GM20431 (cell line): ENCODE data around the gene PARVA.
"Not testable (repeated sequence)": the region's sequence is repeated elsewhere in the genome, so short reads cannot be mapped to it uniquely, and the experiment has no call there.

Source experiments
- in situ Hi-C: fragments of 300-500 bp; cut with MseI, MboI; formaldehyde crosslinking; loops from one replicate; pipeline ENCODE4 v1.15.0; 2020; ENCODE audit warnings: low sequenced_read_pairs; ENCODE audit not compliant: unreplicated experiment

Gene PARVA, protein sequence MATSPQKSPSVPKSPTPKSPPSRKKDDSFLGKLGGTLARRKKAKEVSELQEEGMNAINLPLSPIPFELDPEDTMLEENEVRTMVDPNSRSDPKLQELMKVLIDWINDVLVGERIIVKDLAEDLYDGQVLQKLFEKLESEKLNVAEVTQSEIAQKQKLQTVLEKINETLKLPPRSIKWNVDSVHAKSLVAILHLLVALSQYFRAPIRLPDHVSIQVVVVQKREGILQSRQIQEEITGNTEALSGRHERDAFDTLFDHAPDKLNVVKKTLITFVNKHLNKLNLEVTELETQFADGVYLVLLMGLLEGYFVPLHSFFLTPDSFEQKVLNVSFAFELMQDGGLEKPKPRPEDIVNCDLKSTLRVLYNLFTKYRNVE

DNA sequence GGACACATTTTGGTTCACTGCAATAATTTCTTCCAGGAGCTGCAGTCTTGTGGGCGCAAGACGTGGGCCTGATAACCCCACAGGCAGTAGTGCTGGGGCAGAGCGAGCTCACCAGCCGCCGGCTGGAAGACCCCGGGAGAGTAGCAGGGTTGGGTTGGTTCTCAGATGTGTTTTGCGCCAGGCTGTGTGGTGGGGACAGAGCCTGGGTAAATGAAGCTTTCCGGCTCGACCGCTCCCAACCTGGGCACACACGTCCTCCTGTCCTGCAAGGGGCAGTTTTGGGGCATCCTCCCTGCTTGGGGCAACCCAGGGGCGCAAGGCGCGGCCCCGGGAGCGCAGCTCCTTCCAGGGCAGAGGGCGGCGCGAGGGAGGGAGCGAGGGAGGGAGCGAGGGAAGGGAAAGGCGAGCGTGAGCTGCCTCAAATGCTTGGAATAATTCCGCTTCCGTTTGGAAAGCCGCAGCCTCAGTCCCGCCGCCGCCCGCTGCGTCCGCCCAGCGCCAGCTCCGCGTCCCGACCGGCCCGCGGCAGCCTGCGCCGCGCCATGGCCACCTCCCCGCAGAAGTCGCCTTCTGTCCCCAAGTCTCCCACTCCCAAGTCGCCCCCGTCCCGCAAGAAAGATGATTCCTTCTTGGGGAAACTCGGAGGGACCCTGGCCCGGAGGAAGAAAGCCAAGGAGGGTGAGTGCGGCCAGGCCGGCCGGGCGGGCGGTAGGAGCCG, at the start of gene PARVA:
Gene PARVA, plus strand, starts transcription at position 466 of the 718 bp plus-strand sequence. Its CDS starts 77 bp downstream, at position 543.
- in situ Hi-C loops: no loop called here

DNA sequence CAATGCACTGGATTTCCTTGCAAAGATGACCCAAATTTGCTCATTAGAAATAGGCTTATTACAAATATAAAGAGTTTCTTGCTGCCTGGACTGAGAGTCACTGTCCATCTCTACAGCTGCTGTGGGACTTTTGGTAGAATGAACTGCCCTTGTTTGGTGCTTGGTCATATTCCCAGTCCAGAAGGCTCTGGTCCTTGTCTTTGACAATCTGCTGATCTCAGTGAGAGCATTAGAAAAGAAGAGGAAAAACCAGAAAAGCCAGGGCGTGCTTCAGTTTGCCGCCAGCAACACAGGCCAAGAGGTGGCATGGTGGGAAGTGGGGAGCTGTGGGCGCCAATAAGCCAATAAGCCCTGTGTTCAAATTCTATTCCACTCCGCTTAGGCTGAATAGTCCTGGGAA, 48.2 kb upstream of the PARVA start:
- in situ Hi-C loops: loop anchor here (10.0 to 25.0 kb wide), 2 partner anchors 556 to 858 kb away; no protein-coding TSS in a partner anchor

DNA sequence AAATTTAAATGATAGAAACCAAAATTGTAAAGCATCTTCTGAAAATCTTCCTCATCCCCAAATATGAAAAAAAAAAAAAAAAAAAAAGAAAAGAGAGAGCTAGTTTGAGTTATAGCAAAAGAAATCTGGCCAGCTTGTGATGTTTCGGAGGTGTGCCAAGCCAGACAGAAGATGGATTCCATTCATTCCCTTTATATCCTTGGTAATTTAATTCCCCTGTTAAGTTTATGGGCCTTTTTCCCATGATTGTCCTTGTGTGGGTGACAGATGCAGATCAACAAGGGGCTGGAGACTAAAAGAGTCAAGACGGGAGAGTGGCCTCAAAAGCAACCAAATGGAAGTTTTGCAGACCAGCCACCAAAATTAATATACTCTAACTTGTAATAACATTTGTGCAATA, 47.6 kb upstream of the PARVA start:
- in situ Hi-C loops: loop anchor here (10.0 to 25.0 kb wide), 2 partner anchors 555 to 858 kb away; no protein-coding TSS in a partner anchor

DNA sequence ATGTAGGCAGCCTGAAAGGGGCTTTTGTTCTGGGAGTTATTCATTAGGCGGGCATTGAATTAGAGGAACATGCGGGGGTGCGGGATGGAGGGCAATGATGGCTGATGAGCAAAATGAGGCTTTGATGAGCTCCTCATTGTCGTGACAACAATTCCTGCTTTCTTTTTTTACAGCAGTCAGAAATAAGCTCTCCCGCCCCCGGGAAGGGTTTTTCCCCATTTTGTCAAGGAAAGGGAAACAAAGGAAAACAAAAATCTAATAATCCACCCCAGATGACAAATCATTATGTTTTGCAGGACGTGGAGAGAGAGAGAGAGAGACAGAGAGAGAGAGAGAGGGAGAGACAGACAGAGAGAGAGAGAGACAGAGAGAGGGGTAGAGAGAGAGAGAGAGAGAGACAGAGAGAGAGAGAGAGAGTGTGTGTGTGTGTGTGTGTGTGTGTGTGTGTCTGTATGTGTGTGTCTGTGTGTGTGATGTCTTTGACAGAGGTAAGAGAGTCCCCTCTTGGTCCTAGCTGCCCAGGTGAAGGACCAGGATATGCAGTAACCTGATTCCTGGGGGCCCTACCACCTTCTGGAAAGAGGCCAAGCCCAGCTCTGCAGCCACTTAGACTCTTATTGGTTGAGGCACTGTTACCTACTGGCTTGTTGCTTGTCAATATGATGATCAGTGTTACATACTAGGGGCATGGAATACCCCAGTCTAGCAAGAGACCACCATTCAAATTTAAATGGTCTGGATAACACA, 46.7 kb upstream of the PARVA start:
- in situ Hi-C loops: loop anchor here (25.0 kb wide), 1 partner anchor 857 kb away; no protein-coding TSS in a partner anchor

DNA sequence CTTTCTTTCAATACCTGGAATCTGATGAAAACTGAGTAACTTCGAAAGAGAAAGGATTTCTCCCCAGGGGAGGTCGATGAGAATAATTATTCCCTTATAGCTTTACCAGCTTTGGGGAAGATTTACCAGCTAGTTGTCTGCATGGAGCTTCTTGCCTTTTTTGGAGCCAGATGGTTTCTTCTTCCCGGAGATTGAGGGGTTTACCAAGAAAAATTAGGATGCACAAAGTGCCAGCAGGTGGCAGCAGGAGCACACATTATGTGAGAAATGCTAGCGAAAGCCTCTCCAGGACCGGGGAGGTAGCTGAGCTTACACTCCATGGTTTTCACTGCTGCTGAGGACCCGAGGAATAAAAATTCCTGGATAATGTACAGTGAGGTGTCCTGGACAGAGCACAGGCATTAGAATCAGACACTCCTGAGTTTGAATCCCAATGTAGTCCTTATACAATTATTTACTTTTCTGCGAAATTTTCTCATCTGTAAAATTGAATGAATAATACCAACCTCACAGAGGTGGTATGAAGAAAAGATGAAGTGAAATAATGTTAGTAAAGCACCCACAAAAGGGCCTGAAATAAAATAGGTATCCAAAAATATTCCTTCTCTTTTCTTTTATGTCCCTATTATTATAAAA, 46.0 kb upstream of the PARVA start:
- in situ Hi-C loops: loop anchor here (25.0 kb wide), 1 partner anchor 856 kb away; no protein-coding TSS in a partner anchor

DNA sequence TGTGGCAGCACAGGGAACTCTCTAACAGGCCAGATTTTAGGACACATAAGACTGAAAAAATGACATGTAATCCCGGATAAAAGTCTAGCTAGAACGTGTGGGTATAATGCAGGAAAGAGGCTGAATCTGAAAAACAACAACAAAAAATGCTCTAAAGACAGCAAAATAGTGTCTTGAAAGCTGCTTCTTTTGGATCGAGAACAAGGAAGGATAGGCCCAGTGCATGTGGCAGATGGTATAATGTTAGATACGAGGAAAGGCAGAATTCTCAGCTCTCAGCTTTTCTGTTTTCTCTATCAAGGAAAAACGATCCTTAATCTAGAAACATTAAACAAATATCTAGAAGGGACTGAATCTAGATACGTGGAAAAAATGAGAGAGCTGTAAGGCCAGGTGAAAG, 33.8 kb upstream of the PARVA start:
- in situ Hi-C loops: loop anchor here (25.0 kb wide), 1 partner anchor 844 kb away; no protein-coding TSS in a partner anchor

DNA sequence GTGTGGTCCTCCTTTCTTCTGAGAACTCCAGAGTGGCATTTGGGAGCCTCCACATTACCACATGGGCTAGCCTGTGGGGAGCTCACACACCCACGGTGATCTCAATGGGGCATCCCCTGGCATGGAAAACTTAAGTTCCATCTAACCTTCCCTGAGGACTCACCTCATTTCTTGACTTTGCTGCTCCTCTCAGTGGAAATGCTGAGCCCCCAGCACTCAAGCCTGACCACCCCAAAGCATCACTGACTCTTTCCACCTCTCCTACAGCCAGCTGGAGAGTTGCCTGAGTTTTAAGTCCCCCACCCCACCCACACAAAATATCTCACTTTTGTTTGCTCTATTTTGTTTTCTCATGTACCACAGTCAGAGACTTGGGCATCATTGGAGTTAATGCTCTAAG, 23.8 kb upstream of the PARVA start:
- in situ Hi-C loops: no loop called here

DNA sequence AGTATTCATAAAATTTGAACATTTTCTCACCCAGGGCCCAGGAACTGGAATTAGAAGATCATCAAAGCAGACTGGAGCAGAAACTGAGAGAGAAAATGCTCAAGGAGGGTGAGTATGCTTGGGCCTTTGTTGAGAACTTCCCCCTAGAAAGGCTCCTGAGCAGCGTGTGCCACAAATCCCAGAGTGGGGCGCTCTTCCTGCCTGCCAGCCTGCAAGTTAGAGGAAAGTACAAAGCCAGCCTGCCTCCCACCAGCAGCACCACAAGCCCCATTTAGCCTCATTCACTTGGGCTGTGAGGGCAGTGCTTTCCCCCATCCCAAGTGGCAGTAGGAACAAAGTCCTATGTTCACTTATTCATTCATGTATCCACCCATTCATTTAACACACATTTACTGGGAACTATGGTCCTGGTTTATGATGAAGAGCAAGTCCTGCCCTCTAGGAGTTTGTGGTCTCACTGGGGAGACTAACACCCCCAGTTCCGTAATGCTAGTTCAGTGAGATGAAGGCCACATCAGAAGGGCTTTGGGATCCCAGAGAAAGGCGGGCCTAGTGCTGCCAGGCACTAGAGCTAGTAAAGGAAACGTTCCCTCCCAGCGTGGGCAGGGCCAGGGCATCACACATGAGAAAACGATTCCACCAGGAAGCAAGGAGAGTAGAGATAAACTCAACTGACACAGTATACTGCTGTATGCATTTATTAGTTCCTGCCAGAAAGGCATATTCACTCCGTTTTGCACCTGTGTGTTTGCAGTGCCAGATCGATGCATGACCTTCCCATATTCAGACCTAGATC, 22.4 kb upstream of the PARVA start:
- in situ Hi-C loops: no loop called here

DNA sequence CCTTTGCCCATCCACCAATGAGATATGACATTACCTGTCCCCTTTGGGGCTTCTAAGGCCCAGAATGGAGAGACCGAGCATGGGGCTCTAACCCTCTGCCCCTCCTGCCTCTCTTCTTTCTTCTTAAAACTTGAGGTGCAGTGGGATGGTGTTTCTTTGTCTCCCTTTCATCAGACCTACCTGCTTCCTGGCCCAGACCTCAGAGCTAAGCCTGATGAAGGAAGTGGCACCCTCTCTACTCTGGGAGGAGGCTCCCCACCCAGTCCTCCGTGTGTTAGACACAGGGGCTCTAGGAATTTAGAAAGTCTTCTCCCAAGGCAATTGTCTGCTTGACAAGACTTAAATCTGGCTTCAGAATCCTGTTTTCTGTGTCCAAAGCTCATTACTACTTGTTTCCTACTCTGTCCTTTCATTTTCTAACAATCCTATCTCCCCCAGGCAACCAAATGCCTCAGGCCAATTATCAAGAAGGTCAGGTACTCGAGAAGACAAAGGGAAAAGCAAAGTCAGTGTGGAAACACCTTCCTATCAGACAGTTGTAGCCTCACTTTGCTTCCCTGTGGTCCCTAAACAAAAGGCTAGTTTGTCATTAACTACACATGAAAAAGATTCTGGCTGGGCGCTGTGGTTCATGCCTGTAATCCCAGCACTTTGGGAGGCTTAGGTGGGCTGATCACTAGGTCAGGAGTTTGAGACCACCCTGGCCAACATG, 20.3 kb upstream of the PARVA start:
- in situ Hi-C loops: no loop called here

DNA sequence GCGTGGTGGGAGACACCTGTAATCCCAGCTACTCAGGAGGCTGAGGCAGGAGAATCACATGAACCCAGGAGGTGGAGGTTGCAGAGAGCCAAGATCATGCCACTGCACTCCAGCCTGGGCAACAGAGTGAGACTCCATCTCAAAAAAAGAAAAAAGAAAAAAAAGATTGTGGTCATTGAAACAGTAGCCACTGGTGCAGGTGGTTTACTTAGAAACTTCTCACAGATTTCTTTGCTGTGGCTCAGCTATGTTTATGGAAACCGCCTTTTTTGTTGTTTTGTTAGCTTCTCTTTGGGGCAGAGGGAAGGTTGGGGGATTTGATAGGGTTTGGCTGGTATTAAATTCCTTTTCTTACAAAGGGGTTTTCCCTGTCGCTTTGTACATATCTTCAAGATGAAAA, 19.7 kb upstream of the PARVA start:
- in situ Hi-C loops: not testable (repeated sequence)

DNA sequence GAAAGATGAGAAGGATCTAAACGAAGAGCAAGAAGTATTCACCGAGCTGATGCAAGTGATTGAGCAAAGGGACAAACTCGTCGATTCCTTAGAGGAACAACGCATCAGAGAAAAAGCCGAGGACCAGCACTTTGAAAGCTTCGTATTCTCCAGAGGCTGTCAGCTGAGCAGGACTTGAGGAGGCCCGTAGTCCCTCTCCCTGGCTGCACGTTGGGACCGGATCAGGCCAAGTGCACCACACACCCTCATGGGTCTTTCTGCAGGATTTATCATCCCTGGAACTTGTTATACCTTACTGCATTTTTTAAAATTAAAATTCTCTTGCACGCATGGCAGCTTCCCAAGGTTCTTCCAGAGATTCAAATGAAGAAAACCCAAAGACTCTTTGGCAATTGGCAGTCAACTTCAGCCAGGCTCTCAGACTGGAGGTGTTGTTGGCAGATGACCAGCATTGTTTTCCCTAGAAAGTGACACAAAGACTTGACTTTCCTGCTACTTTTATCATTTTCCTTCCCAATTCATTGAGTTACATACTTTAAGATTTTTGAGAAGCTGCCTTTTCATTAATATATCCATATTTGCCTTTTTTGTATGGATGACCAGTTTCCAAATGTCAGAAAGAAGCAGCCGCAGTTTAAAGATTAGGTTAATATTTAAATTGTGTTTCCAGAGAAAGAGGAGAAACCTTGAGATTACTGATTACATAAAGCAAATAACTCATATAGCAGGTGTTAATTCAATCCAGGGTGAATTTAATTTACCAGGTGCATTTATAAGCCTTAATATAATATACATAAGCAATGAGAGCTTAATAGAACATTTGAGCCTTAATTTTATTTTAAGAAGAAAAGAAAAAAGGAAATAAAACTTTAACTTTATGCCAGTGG, 18.8 kb upstream of the PARVA start:
- in situ Hi-C loops: no loop called here

DNA sequence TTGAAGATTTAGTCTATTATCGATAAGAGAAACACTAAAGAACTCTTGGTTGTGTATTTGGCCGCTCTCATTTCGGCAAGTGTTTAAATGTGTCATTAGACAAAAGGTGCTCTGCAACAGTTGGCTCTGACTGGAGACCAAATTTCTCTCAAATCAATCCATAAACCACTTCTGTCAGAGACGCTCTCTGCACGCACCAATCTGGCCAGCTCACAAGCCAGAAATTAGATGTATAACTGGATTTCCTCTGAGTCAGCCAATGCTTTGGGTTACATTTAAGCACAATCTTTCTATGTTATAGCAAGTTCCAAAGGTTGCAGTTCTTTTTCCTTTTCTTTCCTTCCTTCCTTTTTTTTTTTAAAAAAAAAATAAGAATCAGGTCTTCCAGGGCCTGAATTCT, 17.6 kb upstream of the PARVA start:
- in situ Hi-C loops: no loop called here

DNA sequence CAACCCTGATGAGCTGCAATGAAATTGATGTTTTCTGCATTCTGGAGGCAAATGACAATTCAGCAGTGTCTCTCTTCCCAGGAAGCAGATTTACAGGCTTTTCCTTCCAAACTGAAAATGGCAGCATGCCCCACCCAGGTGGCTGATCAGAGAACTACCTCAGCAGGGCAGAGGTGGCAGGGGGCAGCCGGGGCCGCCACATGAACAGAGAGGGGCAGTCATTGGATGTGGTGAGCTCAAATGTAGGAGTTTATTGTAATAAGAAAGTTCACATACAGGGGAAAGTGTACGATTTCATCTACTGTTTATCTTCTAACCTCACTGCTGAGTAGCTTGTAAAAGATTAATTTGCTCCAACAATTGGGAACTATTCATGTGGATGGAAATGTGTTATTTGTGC, 15.7 kb upstream of the PARVA start:
- in situ Hi-C loops: no loop called here

DNA sequence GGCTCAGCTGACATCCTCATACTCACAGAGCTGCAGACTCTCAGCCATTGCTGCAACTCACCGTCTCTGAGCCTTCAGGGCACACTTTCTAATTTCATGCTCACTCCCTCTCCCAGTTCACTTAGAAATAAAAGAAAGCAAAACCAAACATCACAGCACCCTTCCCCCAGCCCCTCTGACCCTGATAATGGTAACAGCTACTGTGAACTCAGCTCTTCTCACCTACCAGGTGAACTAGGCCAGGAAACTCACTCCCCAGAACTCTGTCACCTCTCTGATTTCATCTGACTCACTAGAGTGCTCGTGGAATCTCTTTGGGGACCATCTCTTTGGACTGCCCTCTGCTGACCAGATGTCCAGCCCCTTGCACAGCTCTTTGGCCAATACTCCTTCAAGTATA, 14.5 kb upstream of the PARVA start:
- in situ Hi-C loops: no loop called here

DNA sequence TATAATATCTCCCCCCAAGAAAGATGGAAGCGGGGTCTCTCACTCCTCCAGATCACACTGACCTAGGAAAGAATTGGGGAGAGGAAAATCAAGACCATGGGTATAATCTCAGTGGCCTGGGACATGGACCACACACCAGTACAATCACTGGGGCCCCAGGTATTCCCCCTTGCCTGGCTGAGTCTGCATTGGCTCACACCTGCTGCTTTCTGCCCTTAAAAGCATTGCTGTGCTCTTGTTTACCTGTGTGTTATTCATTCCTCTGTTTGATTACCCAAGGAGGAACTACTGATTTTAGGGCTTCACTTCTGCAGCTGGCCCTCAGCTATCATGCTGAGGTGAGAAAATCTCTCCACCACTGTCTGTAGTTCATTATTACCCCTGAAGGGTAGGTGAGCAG, 14.0 kb upstream of the PARVA start:
- in situ Hi-C loops: no loop called here

DNA sequence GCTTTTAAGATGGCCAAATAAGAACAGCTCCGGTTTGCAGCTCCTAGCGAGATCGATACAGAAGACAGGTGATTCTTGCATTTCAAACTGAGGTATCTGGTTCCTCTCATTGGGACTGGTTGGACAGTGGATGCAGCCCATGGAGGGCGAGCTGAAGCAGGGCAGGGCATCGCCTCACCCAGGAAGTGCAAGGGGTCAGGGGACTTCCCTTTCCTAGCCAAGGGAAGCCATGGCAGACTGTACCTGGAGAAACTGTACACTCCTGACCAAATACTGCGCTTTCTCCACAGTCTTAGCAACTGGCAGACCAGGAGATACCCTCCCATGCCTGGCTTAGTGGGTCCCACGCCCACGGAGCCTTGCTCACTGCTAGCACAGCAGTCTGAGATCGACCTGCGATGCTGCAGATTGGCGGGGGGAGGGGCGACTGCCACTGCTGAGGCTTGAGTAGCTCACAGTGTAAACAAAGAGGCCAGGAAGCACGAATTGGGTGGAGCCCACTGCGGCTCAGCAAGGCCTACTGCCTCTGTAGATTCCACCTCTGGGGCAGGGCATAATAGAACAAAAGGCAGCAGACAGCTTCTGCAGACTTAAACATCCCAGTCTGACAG, 11.3 kb upstream of the PARVA start:
- in situ Hi-C loops: not testable (repeated sequence)

DNA sequence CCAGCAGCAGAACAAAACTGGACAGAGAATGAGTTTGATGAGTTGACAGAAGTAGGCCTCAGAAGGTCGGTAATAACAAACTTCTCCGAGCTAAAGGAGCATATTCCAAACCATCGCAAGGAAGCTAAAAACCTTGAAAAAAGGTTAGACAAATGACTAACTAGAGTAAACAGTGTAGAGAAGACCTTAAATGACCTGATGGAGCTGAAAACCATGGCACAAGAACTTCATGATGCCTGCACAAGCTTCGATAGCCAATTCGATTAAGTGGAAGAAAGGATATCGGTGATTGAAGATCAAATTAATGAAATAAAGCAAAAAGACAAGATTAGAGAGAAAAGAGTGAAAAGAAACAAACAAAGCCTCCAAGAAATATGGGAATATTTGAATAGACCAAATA, 10.3 kb upstream of the PARVA start:
- in situ Hi-C loops: not testable (repeated sequence)
